HUES6 (cell line): ENCODE results near the gene TNFSF11.
"Not testable (repeated sequence)": the region's sequence is repeated elsewhere in the genome, so short reads cannot be mapped to it uniquely, and the experiment has no call there.

Experiments used
- H3K27ac ChIP-seq: 2 replicates; pipeline ENCODE4 v1.7.0; 2013; ENCODE audit warnings: low read depth, mild to moderate bottlenecking, low read length, inconsistent platforms
- H3K27me3 ChIP-seq: 2 replicates; pipeline ENCODE4 v1.6.1; 2013; ENCODE audit warnings: low read length; ENCODE audit not compliant: control insufficient read depth, insufficient read depth
- H3K36me3 ChIP-seq: 2 replicates; pipeline ENCODE4 v1.6.1; 2013; ENCODE audit warnings: low read length; ENCODE audit not compliant: control insufficient read depth, insufficient read depth
- H3K4me1 ChIP-seq: 2 replicates; pipeline ENCODE4 v1.6.1; 2013; ENCODE audit warnings: low read length; ENCODE audit not compliant: control insufficient read depth, insufficient read depth
- H3K4me3 ChIP-seq: 2 replicates; pipeline ENCODE4 v1.5.1; 2013; ENCODE audit warnings: low read depth, low read length
- H3K9ac ChIP-seq: one replicate; pipeline ENCODE4 v1.6.1; 2013; ENCODE audit warnings: mild to moderate bottlenecking, low read length
- H3K9me3 ChIP-seq: 2 replicates; pipeline ENCODE4 v1.6.1; 2013; ENCODE audit warnings: low read depth, low read length; ENCODE audit not compliant: control insufficient read depth, insufficient read depth

Gene TNFSF11

GRCh38 chr13:42544246-42544926, 29.6 kb upstream of the TNFSF11 start:
- Histone ChIP-seq H3K27ac (no peak overlapping the region), H3K36me3 (no peaks in the 10 kb centered on the region), H3K9ac (no peak overlapping the region), H3K4me3 (no peak overlapping the region), H3K9me3 (no peaks in the 10 kb centered on the region), H3K4me1 (peaks cover 17% of the 10 kb centered on the region), H3K27me3 (no peaks in the 10 kb centered on the region)

- Histone ChIP-seq H3K27me3 (no peaks in the 10 kb centered on the region), H3K9me3 (no peaks in the 10 kb centered on the region), H3K4me1 (peaks cover 9% of the 10 kb centered on the region), H3K9ac (no peak overlapping the region), H3K4me3 (no peak overlapping the region), H3K27ac (no peak overlapping the region), H3K36me3 (no peaks in the 10 kb centered on the region)
These were observed 28.1 kb upstream of the TNFSF11 start for GRCh38 chr13:42545842-42546241.

GRCh38 chr13:42547612-42548011, 26.3 kb upstream of the TNFSF11 start:
- Histone ChIP-seq H3K27me3 (no peaks in the 10 kb centered on the region), H3K4me1 (peaks cover 9% of the 10 kb centered on the region), H3K9me3 (no peaks in the 10 kb centered on the region), H3K9ac (no peak overlapping the region), H3K4me3 (no peak overlapping the region), H3K36me3 (no peaks in the 10 kb centered on the region), H3K27ac (no peak overlapping the region)

- no peak overlapping the region for H3K4me3 ChIP-seq
- H3K27me3 ChIP-seq: no peaks in the 10 kb centered on the region
- H3K27ac ChIP-seq: no peak overlapping the region
- no peaks in the 10 kb centered on the region for H3K9me3 ChIP-seq
- H3K36me3 ChIP-seq: no peaks in the 10 kb centered on the region
- H3K4me1 ChIP-seq: peaks cover 4% of the 10 kb centered on the region; the same call in 1 of the 2 replicates
- no peak overlapping the region for H3K9ac ChIP-seq
These were observed 25.0 kb upstream of the TNFSF11 start for GRCh38 chr13:42548731-42549551.

- Histone ChIP-seq H3K36me3 (no peaks in the 10 kb centered on the region), H3K27ac (no peak overlapping the region), H3K4me1 (peaks cover 4% of the 10 kb centered on the region; the same call in 1 of the 2 replicates), H3K9ac (no peak overlapping the region), H3K9me3 (no peaks in the 10 kb centered on the region), H3K27me3 (no peaks in the 10 kb centered on the region), H3K4me3 (no peak overlapping the region)
These were observed 24.4 kb upstream of the TNFSF11 start for GRCh38 chr13:42549552-42549936.

- H3K9me3 ChIP-seq: no peaks in the 10 kb centered on the region
- H3K4me3 ChIP-seq: no peak overlapping the region
- no peaks in the 10 kb centered on the region for H3K4me1 ChIP-seq
- no peaks in the 10 kb centered on the region for H3K27me3 ChIP-seq
- no peak overlapping the region for H3K9ac ChIP-seq
- no peaks in the 10 kb centered on the region for H3K36me3 ChIP-seq
- H3K27ac ChIP-seq: no peak overlapping the region
These were observed 22.3 kb upstream of the TNFSF11 start for GRCh38 chr13:42551611-42552010.

- Histone ChIP-seq H3K27ac (no peak overlapping the region), H3K36me3 (no peaks in the 10 kb centered on the region), H3K27me3 (no peaks in the 10 kb centered on the region), H3K4me3 (no peak overlapping the region), H3K9me3 (no peaks in the 10 kb centered on the region), H3K9ac (no peak overlapping the region), H3K4me1 (no peaks in the 10 kb centered on the region)
These were observed 20.6 kb upstream of the TNFSF11 start for GRCh38 chr13:42553098-42554046.

- H3K4me1 ChIP-seq: no peaks in the 10 kb centered on the region
- no peaks in the 10 kb centered on the region for H3K27me3 ChIP-seq
- no peak overlapping the region for H3K27ac ChIP-seq
- H3K9me3 ChIP-seq: peaks cover 9% of the 10 kb centered on the region
- no peaks in the 10 kb centered on the region for H3K36me3 ChIP-seq
- no peak overlapping the region for H3K4me3 ChIP-seq
- H3K9ac ChIP-seq: no peak overlapping the region
These were observed 14.9 kb upstream of the TNFSF11 start for GRCh38 chr13:42559057-42559456.

GRCh38 chr13:42559573-42560218, 14.3 kb upstream of the TNFSF11 start:
- not testable (repeated sequence) for H3K4me3 ChIP-seq, H3K27me3 ChIP-seq, H3K27ac ChIP-seq, H3K9me3 ChIP-seq, H3K4me1 ChIP-seq, H3K9ac ChIP-seq, H3K36me3 ChIP-seq

- not testable (repeated sequence) for H3K36me3 ChIP-seq, H3K4me3 ChIP-seq, H3K27me3 ChIP-seq, H3K27ac ChIP-seq, H3K4me1 ChIP-seq, H3K9ac ChIP-seq, H3K9me3 ChIP-seq
These were observed 13.6 kb upstream of the TNFSF11 start for GRCh38 chr13:42560320-42560719.
